B cell (primary cell): Measurements from ENCODE around the gene TRIM25. TPM values are rescaled to one million over a fixed set of nuclear protein-coding genes. Genes with fewer than 3 reads are reported as not detected.

Source experiments
- ATAC-seq: fragments of 200-7000 bp; cut with Tn5 transposase; one replicate; pipeline ENCODE4 v1.10.0; 2021; ENCODE audit warnings: low read depth, mild to moderate bottlenecking, moderate number of reproducible peaks, moderate library complexity
- CTCF ChIA-PET: fragments of 350-600 bp; sonication (Branson Sonifier 250); formaldehyde crosslinking; loops from one replicate; lab custom pipeline; 2021; ENCODE audit warnings: antibody characterized with exemption, inconsistent platforms; lab: Charles Lee
- POLR2A ChIA-PET: fragments of 350-600 bp; sonication (Branson Sonifier 250); formaldehyde crosslinking; loops from one replicate; lab custom pipeline; 2021; ENCODE audit warnings: antibody characterized with exemption; lab: Charles Lee
- DNase-seq: peaks from one replicate; pipeline ENCODE4 v3.0.0; 2013
- H2AFZ ChIP-seq: 2 replicates; pipeline ENCODE4 v1.6.1; 2012; ENCODE audit warnings: mild to moderate bottlenecking, low read depth, low read length; ENCODE audit not compliant: insufficient read depth, poor library complexity, severe bottlenecking
- H3K27ac ChIP-seq, 2 donors: 1 replicate in 1 of 2; 2 replicates in 1 of 2; pipeline ENCODE4 v1.5.1; 2012 to 2013; ENCODE audit warnings: low read length in 2 of 2, mild to moderate bottlenecking in 2 of 2, moderate library complexity in 1 of 2
- H3K27me3 ChIP-seq, 4 experiments: fragments of 200-600 bp in 1 of 4; sonication (generic) in 1 of 4; replicated peaks in 1 of 4; 1 replicate in 2 of 4; 2 replicates in 2 of 4; pipeline versions ENCODE4 v1.6.1 to v1.7.0; 2013 to 2016; ENCODE audit warnings: low read length in 3 of 4, mild to moderate bottlenecking in 2 of 4, mixed read lengths in 1 of 4, moderate library complexity in 1 of 4; ENCODE audit not compliant: insufficient read depth in 4 of 4, control insufficient read depth in 3 of 4; ENCODE audit errors: control extremely low read depth in 1 of 4
- H3K36me3 ChIP-seq, 2 experiments: replicated peaks in 1 of 2; 1 replicate in 1 of 2; 2 replicates in 1 of 2; pipeline versions ENCODE4 v1.6.1 to v1.7.1; 2013; ENCODE audit warnings: low read length in 1 of 2; ENCODE audit not compliant: insufficient read depth in 2 of 2, control insufficient read depth in 1 of 2; ENCODE audit errors: control extremely low read depth in 1 of 2, extremely low read depth in 1 of 2
- H3K4me1 ChIP-seq, 2 donors: fragments of 200-600 bp in 1 of 2; sonication (generic) in 1 of 2; 1 replicate in 1 of 2; 2 replicates in 1 of 2; pipeline versions ENCODE4 v1.5.1 to v1.6.1; 2013 to 2017; ENCODE audit warnings: low read length in 2 of 2; ENCODE audit not compliant: control insufficient read depth in 2 of 2, insufficient read depth in 2 of 2
- H3K4me2 ChIP-seq: replicated peaks from 2 replicates; pipeline ENCODE3; 2012; ENCODE audit warnings: mild to moderate bottlenecking, low read depth, low read length; ENCODE audit not compliant: poor library complexity, severe bottlenecking
- H3K4me3 ChIP-seq, 5 experiments: fragments of 200-600 bp in 1 of 5; sonication (generic) in 1 of 5; 1 replicate in 3 of 5; 2 replicates in 2 of 5; pipeline versions ENCODE4 v1.5.1 to v1.7.0; 2011 to 2016; ENCODE audit warnings: low read length in 4 of 5, mild to moderate bottlenecking in 4 of 5, low read depth in 2 of 5, control low read depth in 1 of 5, moderate library complexity in 1 of 5; ENCODE audit not compliant: insufficient read depth in 1 of 5; ENCODE audit errors: control extremely low read depth in 1 of 5, extremely low read depth in 1 of 5
- H3K79me2 ChIP-seq: fragments of 200-600 bp; sonication (generic); one replicate; pipeline ENCODE4 v1.6.0; 2016; ENCODE audit warnings: low read length; ENCODE audit not compliant: control insufficient read depth, insufficient read depth
- H3K9ac ChIP-seq: fragments of 200-600 bp; sonication (generic); 2 replicates; pipeline ENCODE4 v1.6.1; 2017; ENCODE audit warnings: mild to moderate bottlenecking, low read length, moderate library complexity
- H3K9me3 ChIP-seq, 3 donors: one replicate each; pipeline versions ENCODE4 v1.6.1 to v1.7.1; 2013; ENCODE audit warnings: low read length in 2 of 3; ENCODE audit not compliant: control insufficient read depth in 2 of 3, insufficient read depth in 1 of 3; ENCODE audit errors: control extremely low read depth in 1 of 3
- H4K20me1 ChIP-seq: 2 replicates; pipeline ENCODE4 v1.6.0; 2012; ENCODE audit warnings: mild to moderate bottlenecking, low read length; ENCODE audit not compliant: insufficient read depth, control insufficient read depth, poor library complexity, severe bottlenecking
- H3K27ac Mint-ChIP-seq: one replicate; pipeline ENCODE4 v1.8.0; 2021; ENCODE audit warnings: mixed read lengths
- H3K27me3 Mint-ChIP-seq: one replicate; pipeline ENCODE4 v1.8.0; 2021; ENCODE audit warnings: mixed read lengths
- H3K4me1 Mint-ChIP-seq: one replicate; pipeline ENCODE4 v1.8.0; 2021; ENCODE audit warnings: mixed read lengths
- H3K4me3 Mint-ChIP-seq: one replicate; pipeline ENCODE4 v1.8.0; 2021; ENCODE audit warnings: mixed read lengths
- H3K9me3 Mint-ChIP-seq: one replicate; pipeline ENCODE4 v1.8.0; 2022; ENCODE audit warnings: mixed read lengths; ENCODE audit not compliant: insufficient read depth
- CTCF ChIP-seq: fragments of 200-600 bp; IDR thresholded peaks from one replicate; pipeline ENCODE4 v1.8.0; 2022; ENCODE audit warnings: antibody characterized with exemption, mild to moderate bottlenecking
- EZH2 ChIP-seq: IDR thresholded peaks from 2 replicates; pipeline ENCODE4 v1.6.1; 2012; ENCODE audit warnings: borderline replicate concordance, low read depth, mild to moderate bottlenecking, moderate library complexity, low read length; ENCODE audit not compliant: insufficient read depth, poor library complexity, severe bottlenecking
- WGBS: methylation state at CpG from one replicate; pipeline ENCODE4 v1.1.5; 2013; ENCODE audit warnings: missing lambda C conversion rate; ENCODE audit not compliant: insufficient coverage; 5-methylcytosine and 5-hydroxymethylcytosine counted together
- intact Hi-C: fragments of 100-400 bp; cut with micrococcal nuclease; formaldehyde crosslinking; loops from one replicate; pipeline ENCODE4 v1.10.0; 2022
- polyA plus RNA-seq: library from polyadenylated mRNA; depleted of rRNA; stranded (reverse); fragments of >200 nt; gene quantifications from 2 replicates; pipeline ENCODE4 v1.2.3, GENCODE V29; 2012
- total RNA-seq, 2 donors: library from RNA; stranded (reverse); fragments of 120-200 nt in 1 of 2; gene quantifications; 1 replicate in 1 of 2; 2 replicates in 1 of 2; pipeline versions ENCODE4 v1.2.3 to v1.2.4, GENCODE V29; 2013 to 2022

The TRIM25 gene
- total and polyA plus RNA-seq, 2 donors (not counting 1 experiment from before 2014, with no cell fraction given), result 38.5 to 92.4 TPM

- H2AFZ ChIP-seq, result no peak overlapping the region
- no peaks in the 10 kb centered on the region for H3K9me3 Mint-ChIP-seq
- no peaks in the 10 kb centered on the region for H3K27me3 Mint-ChIP-seq
- no peak overlapping the region for H3K9ac ChIP-seq
- no peaks in the 10 kb centered on the region for H4K20me1 ChIP-seq
- H3K27me3 ChIP-seq, result no peaks in the 10 kb centered on the region
- intact Hi-C loops, result no loop called here
- H3K4me3 ChIP-seq, result no peak overlapping the region
- no peak overlapping the region for H3K27ac ChIP-seq
- DNase-seq (no peak), ATAC-seq (no peak)
- no peak overlapping the region for H3K27ac Mint-ChIP-seq
- H3K4me2 ChIP-seq, result no peak overlapping the region
- CTCF ChIA-PET, result interaction anchor here (1.0 to 2.3 kb wide), 3 partner anchors 45 to 118 kb away, joined by 4 to 23 read pairs (median 6); no protein-coding TSS in a partner anchor
- no peaks in the 10 kb centered on the region for H3K9me3 ChIP-seq
- POLR2A ChIA-PET, result no interaction called here
- TF ChIP-seq EZH2 (no peak), CTCF (no peak)
- H3K4me3 Mint-ChIP-seq, result no peak overlapping the region
- H3K79me2 ChIP-seq, result no peaks in the 10 kb centered on the region
- peaks cover 4% of the 10 kb centered on the region for H3K4me1 Mint-ChIP-seq
- 100% methylated on average over 2 of the region's 2 CpGs for WGBS
- H3K4me1 ChIP-seq, result peaks cover 0 to 3% of the 10 kb centered on the region in 2 donors
- peaks cover 0 to 64% of the 10 kb centered on the region in 2 experiments for H3K36me3 ChIP-seq
Observed at GRCh38 chr17:56937687-56938086, 23.8 kb upstream of the TRIM25 start.

DNA sequence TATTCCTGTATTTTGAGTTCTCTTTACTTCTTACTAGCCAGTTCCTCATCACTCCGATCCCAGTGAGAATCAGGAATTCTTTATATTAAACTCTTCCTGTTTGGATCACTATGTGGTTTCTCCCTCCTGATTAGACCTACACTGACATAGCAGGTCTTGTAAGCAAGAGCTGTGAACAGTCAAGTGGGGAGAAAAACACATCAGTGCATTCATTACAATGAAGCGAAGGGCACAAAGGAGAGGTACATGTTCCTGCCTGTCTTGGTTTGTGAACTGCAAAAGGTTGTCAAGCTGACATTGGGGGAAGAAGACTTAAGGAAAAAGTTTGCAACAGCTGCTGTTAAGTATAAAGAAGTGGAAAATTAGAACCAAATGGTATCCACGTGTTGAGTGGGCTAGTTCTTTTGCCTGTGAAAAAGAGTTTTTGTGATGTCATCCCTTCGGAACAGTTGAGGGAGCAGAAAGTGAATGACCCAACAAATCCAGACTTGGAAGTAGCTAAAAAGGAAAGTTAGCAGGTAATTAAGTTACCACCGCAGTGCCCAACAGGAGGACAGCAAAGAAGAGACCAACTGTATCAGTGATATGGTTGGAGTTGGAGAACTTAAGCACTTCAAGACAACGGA is 23.0 kb upstream of the TRIM25 start:
- Histone ChIP-seq H2AFZ (no peak overlapping the region), H3K79me2 (no peaks in the 10 kb centered on the region), H3K4me1 (peaks cover 0 to 3% of the 10 kb centered on the region in 2 donors), H3K36me3 (peaks cover 0 to 60% of the 10 kb centered on the region in 2 experiments), H3K4me3 (no peak overlapping the region), H3K9me3 (peaks cover 0 to 4% (median 0%) of the 10 kb centered on the region in 3 donors), H3K4me2 (no peak overlapping the region), H4K20me1 (no peaks in the 10 kb centered on the region), H3K9ac (no peak overlapping the region), H3K27ac (no peak overlapping the region), H3K27me3 (no peaks in the 10 kb centered on the region)
- DNase-seq (no peak), ATAC-seq (no peak)
- 90% methylated on average over 6 of the region's 6 CpGs for WGBS
- H3K9me3 Mint-ChIP-seq, result no peaks in the 10 kb centered on the region
- no peak for TF ChIP-seq CTCF
- TF ChIP-seq EZH2, result no peak
- intact Hi-C loops, result no loop called here
- peaks cover 4% of the 10 kb centered on the region for H3K4me1 Mint-ChIP-seq
- H3K27me3 Mint-ChIP-seq, result no peaks in the 10 kb centered on the region
- no peak overlapping the region for H3K27ac Mint-ChIP-seq
- no peak overlapping the region for H3K4me3 Mint-ChIP-seq
- POLR2A ChIA-PET, result no interaction called here
- CTCF ChIA-PET, result interaction anchor here (1.0 to 2.3 kb wide), 4 partner anchors 11 to 120 kb away, joined by 4 to 23 read pairs (median 4); no protein-coding TSS in a partner anchor
